ENCODE data around the gene IFITM5.
"Not testable (repeated sequence)": the region's sequence is repeated elsewhere in the genome, so short reads cannot be mapped to it uniquely, and the experiment has no call there.

IFITM5 gene

GRCh38 chr11:295351-296170, 3.8 kb downstream of the IFITM5 start:
- no peak for DNase-seq (ENCODE audit: low spot score)

- DNase-seq (ENCODE audit: low spot score), result peak; percentile 14
Observed at GRCh38 chr11:294780-295179, 4.5 kb downstream of the IFITM5 start.

- DNase-seq (ENCODE audit: low spot score), result peak; percentile 24
Observed at GRCh38 chr11:293852-294661, 5.3 kb downstream of the IFITM5 start.

- peak; percentile 22 for DNase-seq (ENCODE audit: low spot score)
Observed at GRCh38 chr11:293271-293851, 6.0 kb downstream of the IFITM5 start.

- peak; percentile 20 for DNase-seq (ENCODE audit: low spot score)
Observed at GRCh38 chr11:292211-293121, 6.9 kb downstream of the IFITM5 start.

- peak; percentile 24 for DNase-seq (ENCODE audit: low spot score)
Observed at GRCh38 chr11:291281-292210, 7.8 kb downstream of the IFITM5 start.

- peak; percentile 30 for DNase-seq (ENCODE audit: low spot score)
Observed at GRCh38 chr11:290621-291231, 8.6 kb downstream of the IFITM5 start.

- DNase-seq (ENCODE audit: low spot score), result peak; percentile 33
Observed at GRCh38 chr11:289712-290620, 9.4 kb downstream of the IFITM5 start.

- no peak for DNase-seq (ENCODE audit: low spot score)
Observed at GRCh38 chr11:289398-289711, 10.0 kb downstream of the IFITM5 start.

GRCh38 chr11:288478-289397, 10.6 kb downstream of the IFITM5 start, which contains the start of gene PGGHG:
PGGHG (plus strand) TSS chr11:289126; CDS start chr11:289817, 691 bp downstream.
- DNase-seq (ENCODE audit: low spot score), result peak; percentile 87

- peak; percentile 2 for DNase-seq (ENCODE audit: low spot score)
Observed at GRCh38 chr11:287821-288477, 11.4 kb downstream of the IFITM5 start.

- not testable (repeated sequence) for DNase-seq (ENCODE audit: low spot score)
Observed at GRCh38 chr11:286977-287820, 12.1 kb downstream of the IFITM5 start.

- DNase-seq (ENCODE audit: low spot score), result no peak
Observed at GRCh38 chr11:285894-286220, 13.5 kb downstream of the IFITM5 start.

GRCh38 chr11:285021-285893, 14.1 kb downstream of the IFITM5 start:
- DNase-seq (ENCODE audit: low spot score), result peak; percentile 13
